Epithelial cell of esophagus (primary cell): Measurements from ENCODE around the gene PNRC2.

Experiments used
- DNase-seq: peaks from one replicate; pipeline ENCODE4 v3.0.0; 2010; ENCODE audit warnings: low read depth
- H3K4me3 ChIP-seq: 2 replicates; pipeline ENCODE4 v1.5.1; 2011; ENCODE audit warnings: mild to moderate bottlenecking, low read length, control low read depth
- CTCF ChIP-seq: IDR thresholded peaks from 2 replicates; pipeline ENCODE4 v1.5.1; 2011; ENCODE audit warnings: low read depth, mild to moderate bottlenecking, low read length, control low read depth, inconsistent platforms; ENCODE audit not compliant: insufficient read depth; ENCODE audit errors: missing control alignments

The PNRC2 gene

DNA sequence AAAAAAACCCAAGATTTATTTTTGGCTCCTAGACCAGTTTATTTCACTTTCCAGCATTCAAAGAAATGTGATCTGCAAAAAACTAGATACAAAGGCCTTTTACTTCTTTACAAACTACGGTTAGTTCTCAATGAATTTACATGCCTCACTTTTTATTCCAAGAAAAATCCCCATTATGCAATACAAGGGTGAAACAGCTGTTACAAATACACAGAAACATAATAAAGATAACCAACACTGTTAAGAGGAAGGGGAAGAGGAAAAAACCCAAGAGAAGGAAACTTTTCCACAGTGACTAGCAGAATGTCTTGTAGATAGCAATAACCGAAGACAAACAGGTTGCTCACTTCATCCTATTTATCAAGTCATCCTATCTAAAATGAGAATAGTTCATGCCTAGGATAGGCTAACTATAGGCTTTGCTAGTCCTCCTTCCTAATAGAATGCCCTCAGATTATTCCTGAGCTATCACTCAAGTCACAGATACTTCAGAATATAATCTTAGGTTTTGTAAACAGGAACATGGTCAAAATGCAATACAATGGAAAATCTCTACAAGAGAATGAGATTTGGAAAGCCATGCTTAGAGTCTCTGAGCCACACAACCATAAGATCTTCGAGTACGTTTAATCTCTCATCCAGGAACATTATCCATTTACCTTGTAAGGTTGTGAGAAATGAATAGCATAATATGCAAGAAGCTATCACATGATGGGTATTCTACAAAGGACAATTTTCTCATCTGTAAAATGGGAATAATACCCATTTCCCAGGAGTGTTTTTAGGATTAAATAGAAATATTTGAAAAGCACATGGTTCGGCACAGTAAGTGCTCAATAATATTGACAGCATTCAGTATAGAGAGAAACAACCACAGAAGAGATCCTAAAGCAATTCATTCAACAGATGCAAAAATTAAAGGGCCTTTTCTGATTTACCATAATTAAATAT lies 5.4 kb downstream of the PNRC2 start:
- no peak for TF ChIP-seq CTCF
- peak; percentile 15 for DNase-seq
- no peak overlapping the region for H3K4me3 ChIP-seq

- TF ChIP-seq CTCF, result no peak
- DNase-seq, result no peak
- no peak overlapping the region for H3K4me3 ChIP-seq
Observed at GRCh38 chr1:23966973-23967493, 7.4 kb downstream of the PNRC2 start.

DNA sequence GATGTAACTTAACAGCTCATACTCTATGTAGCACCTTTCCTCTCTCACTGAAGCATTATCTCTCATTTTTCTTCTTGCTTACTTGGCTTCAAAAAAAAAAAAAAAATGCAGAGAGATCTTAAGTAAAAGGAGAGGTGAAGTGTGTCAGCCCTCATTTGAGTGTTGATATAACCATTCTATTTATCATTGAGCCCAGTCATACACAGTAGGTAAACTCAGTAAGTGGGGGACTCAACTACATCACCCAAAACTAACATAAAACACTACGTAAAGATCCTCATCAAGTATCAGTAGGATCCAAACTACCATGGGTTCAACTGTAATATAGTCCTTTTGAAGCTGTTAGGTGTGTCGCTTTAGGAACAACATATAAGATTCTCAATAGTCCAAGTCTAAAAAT lies 8.2 kb downstream of the PNRC2 start:
- TF ChIP-seq CTCF, result no peak
- no peak for DNase-seq
- no peak overlapping the region for H3K4me3 ChIP-seq

DNA sequence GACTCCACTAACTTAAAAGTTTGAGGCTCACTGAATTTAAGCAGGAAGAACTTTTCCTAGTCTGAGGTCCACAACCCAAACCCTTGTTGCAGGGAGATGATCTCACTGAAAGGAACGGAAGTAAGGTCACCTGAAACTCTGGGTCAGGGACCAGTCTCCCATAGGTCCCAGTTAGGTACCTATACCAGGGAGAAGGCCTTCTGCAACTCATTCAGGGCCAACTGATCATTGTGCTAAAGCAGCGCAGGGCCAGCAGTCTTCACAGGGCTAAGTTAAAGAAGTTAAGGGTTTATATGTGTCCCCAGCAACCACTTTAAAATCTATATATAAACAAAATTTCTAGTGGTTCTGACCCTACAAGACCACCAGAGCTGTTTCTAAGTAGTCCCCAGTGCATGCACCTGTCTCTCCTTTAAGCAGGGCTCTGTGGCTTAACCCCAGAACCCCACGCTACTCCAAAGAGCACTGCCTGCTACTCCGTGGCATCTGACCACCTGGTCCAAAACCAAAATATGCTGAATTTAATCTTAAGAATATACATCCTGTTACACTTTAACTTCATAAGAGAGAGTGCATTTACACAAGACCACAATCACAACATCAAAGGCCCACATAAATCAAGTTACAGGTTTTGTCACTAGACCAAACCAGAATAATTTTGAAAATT lies 17.7 kb downstream of the PNRC2 start:
- H3K4me3 ChIP-seq, result no peak overlapping the region
- no peak for TF ChIP-seq CTCF

GRCh38 chr1:23977854-23978191 lies 18.2 kb downstream of the PNRC2 start:
- TF ChIP-seq CTCF, result no peak
- H3K4me3 ChIP-seq, result peak overlapping the region; percentile 79
- no peak for DNase-seq

More for the DNA sequence above, 17.7 kb downstream of the PNRC2 start:
- DNase-seq, result no peak

GRCh38 chr1:23978805-23979204 lies 19.2 kb downstream of the PNRC2 start:
- DNase-seq, result no peak
- H3K4me3 ChIP-seq, result peak overlapping the region; percentile 79
- no peak for TF ChIP-seq CTCF
